Fibroblast of skin of scalp (primary cell): Measurements from ENCODE around the gene ADAM15.

Source experiments
- DNase-seq: peaks from one replicate; pipeline ENCODE4 v3.0.0-alpha.2; 2013

Gene ADAM15

DNA sequence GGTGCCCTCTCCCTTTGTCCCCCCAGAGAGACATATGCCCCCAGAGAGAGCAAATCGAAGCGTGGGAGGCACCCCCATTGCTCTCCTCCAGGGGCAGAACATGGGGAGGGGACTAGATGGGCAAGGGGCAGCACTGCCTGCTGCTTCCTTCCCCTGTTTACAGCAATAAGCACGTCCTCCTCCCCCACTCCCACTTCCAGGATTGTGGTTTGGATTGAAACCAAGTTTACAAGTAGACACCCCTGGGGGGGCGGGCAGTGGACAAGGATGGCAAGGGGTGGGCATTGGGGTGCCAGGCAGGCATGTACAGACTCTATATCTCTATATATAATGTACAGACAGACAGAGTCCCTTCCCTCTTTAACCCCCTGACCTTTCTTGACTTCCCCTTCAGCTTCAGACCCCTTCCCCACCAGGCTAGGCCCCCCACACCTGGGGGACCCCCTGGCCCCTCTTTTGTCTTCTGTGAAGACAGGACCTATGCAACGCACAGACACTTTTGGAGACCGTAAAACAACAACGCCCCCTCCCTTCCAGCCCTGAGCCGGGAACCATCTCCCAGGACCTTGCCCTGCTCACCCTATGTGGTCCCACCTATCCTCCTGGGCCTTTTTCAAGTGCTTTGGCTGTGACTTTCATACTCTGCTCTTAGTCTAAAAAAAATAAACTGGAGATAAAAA, 35.9 kb downstream of the ADAM15 start:
- no peak for DNase-seq

DNA sequence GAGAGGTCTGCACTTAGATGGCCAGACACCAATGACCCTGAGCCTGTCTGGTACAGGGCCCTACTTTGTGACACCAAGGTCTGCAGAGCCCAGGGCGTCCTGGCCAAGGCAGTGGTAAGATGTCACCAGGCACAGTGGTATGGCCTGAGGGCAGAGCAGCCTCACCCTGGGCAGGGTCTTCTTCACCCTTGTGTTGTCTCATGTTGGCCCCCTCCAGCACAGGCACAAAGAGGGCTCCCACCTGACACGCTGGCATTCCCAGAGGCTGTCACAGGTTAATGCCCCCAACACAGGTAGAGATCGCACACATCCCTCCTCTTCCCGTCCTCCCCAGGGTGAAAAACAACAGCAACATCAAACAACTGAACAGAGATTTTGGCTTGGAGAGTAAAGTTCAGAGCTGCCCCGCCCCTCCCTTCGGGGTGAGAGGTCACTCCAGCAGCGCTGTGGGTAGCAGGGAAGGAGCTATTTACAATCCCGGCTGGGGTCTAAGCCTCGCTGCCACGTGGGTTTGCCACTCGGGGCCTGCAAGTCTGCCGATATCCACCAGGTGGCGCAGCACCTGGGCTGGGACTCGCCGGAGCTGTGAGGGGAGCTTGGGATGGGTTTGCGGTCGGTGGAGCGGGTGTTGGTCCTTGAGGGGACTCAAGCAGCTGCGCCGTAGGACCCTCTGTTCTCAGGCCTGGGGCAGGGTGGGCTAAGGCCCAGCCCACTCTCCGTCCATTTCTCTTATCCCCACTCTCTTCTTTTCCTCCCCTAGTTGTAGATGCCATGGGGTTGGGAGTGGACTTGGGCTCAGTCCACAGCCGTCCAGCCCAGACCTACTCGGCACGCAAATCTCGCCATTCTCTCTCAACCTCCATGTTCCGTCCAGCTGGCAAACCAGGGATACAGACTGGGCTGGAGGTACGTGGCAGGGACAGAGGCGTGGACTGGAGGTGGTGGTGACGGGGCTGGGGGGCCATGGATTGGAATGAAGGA, 40.2 kb downstream of the ADAM15 start:
- peak; percentile 70 for DNase-seq

DNA sequence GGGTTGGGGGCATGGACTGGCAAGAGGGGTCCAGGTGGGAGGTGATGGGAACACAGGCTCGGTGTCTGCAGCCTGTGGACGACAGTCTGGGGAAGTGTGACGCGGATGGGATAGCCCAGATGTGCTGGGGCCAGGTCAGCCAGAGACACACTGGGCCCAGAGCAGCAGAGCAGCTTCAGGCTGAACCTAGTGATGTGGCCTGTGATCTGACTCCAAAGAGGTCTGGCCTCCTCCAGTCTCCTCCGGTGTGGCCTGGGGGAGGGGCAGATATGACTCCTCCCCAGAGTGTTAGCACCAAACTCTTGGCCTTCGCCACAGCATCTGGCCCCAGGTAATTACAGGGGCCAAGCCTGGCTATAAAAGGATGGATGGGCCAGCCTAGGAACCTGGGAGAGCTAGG, 41.0 kb downstream of the ADAM15 start:
- no peak for DNase-seq

DNA sequence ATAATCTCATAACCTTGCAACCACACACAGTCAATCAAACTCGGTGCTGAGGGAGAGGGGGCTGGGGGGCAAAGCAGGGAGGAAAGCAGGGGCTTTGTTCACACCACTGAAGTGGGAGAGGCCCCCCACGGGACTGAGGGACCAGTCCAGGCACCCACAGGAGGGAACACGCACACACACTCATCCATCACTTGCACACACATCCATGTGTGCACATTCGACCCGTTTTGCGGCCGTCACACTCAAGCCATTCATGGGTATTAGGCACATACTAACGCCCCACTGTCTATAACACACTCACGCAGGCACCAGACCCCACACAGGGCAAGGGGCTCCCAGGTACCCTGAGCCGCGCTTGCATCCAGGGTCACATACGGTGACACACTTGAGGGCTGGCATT, 41.5 kb downstream of the ADAM15 start:
- no peak for DNase-seq

DNA sequence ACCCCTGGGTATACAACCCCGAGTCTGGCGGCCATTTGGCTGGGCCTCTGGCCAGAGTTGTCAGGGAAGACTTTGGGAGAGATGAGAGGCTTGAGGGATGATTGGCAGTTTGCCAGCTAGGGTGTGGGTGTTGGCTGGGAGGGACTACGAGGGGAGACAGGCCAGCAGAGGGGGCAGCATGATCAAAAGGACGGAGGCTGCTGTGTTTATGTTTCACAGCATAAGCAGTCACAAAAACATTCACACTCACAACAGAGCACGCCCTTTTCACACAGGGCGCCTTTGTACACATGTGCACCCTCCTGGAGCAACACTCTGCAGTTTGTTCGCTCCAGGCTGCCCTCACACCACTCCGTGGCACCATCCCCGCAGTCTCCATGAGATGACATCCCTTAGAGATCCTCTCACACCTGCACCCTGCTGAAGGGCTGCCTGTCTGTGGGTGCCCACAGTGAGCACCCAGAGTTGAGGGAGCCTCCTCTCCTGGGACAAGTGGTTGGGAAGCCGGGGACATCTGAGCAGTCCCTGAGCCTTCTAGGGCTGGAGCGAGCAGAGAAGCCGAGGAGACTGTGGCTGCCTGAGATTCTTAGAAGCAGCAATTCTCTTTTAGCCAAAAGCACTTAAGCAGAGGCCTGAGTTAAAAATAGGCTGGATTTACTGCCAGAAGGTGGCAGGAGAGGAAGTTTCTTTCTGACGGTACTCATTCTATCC, 43.0 kb downstream of the ADAM15 start:
- peak; percentile 46 for DNase-seq

DNA sequence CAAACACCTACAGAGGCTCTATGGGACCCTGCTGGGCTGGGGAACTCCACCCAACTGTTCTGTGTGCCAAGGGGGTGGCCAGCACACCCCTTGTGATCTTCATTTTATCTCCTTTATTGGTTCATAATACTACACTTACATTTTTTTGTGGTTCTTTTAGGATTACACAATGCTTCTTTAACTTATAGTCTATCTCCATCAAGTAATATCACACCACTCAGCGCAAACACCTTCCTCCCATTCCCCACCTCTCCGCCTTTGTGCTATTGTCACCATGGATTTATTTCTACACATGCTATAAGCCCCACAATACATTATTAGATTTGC, 43.5 kb downstream of the ADAM15 start:
- DNase-seq, result no peak

DNA sequence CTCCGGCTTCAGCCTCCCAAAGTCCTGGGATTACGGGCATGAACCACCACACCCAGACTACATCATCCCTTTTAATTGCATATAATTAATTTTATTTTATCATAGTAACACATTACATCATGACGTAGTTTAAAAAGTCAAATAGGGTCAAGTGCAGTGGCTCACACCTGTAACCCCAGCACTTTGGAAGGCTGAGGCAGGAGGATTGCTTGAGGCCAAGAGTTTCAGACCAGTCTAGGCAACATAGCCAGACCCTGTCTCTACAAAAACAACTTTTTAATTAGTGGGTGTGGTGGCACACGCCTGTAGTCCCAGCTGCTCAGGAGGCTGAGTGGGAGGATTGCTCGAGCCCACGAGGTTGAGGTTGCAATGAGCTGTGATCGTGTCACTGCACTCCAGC, 48.2 kb downstream of the ADAM15 start:
- DNase-seq, result no peak

DNA sequence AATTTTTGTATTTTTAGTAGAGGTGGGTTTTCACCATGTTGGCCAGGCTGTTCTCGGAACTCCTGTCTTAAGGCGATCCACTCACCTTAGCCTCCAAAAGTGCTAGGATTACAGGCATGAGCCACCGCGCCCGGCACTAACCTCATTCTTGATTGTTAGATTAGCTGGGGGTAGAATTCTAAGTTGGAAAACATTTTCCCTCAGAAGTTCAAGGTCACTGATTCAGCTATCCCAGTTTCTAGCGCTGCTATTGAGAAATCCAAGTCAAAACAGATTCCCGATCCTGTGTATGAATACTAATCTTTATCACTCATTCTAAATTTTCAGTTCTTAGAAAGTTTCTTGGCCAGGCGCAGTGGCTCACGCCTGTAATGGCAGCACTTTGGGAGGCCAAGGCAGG, 52.2 kb downstream of the ADAM15 start:
- no peak for DNase-seq

DNA sequence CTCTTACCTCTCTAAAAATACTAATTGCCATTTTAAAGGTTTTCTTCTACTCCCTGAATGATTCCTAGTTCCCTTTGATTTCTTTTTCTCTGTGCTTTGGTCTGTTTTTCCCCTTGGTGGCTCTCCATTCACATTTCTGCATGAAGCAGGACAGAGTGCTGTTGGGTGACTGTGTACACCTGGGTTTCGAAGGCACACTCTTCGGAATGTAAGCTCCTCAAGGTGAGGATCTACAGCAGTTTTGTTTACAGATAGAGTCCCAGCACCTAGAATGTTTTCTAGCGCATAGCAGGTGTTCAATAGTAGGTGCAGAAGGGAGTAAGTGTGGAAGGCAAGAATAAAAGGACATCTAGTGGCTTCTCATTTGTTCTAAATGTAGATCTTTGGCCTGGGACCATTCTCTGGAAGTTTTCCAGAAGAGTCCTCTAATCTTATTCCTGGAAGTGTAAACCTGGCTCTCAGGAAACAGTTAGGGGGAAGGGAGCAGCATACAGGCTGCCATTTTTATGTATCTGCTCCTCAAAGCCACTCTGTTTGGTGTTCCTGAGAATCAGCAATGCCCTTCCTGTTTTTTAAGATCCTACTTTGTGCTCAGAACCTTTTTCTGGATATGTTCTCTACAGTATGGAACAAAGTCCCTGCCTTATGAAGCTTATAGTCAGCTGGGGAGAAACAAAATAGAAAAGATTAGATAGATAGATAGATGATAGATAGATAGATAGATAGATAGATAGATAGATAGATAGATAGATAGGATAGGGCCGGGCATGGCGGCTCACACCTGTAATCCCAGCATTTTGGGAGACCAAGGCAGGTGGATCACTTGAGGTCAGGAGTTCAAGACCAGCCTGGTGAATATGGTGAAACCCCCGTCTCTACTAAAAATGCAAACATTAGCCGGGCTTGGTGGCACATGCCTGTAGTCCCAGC, 53.8 kb downstream of the ADAM15 start:
- no peak for DNase-seq

DNA sequence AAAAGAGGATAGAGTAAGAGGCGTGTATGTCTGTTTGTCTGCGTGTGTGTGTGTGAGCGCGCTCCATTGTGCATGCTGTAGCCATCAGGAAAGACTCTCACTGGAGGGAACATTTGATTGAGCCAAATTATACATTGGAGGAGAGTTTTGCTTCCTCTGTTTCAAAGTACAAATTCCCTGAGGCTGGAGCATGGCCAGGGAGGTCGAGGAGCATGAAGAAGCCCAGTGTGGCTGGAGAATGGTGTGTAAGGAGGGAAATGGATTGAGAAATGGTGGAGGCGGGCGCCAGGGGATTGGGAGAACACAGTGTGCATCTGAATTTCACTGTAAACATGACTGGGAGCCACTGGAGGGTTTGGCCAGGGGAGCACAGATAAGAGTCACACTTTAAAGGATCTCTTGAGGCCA, 54.5 kb downstream of the ADAM15 start:
- no peak for DNase-seq

DNA sequence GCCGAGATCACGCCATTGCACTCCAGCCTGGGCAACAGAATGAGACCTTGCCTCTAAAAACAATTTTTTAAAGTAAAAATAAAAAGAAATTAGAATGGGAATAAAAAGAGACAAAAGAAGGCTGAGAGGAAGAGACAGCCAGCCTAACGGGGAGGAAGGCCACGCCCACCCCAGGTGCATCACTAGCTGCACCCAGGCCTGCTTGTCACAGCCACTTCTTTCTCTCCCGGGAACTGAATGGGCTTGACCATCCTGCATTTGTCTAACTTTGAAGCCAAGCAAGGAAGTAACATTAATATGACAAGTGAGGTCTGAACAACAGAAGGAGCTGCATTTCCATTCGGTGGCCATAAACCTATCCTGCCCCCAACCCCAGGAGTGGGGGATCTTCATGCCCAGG, 55.7 kb downstream of the ADAM15 start:
- no peak for DNase-seq

DNA sequence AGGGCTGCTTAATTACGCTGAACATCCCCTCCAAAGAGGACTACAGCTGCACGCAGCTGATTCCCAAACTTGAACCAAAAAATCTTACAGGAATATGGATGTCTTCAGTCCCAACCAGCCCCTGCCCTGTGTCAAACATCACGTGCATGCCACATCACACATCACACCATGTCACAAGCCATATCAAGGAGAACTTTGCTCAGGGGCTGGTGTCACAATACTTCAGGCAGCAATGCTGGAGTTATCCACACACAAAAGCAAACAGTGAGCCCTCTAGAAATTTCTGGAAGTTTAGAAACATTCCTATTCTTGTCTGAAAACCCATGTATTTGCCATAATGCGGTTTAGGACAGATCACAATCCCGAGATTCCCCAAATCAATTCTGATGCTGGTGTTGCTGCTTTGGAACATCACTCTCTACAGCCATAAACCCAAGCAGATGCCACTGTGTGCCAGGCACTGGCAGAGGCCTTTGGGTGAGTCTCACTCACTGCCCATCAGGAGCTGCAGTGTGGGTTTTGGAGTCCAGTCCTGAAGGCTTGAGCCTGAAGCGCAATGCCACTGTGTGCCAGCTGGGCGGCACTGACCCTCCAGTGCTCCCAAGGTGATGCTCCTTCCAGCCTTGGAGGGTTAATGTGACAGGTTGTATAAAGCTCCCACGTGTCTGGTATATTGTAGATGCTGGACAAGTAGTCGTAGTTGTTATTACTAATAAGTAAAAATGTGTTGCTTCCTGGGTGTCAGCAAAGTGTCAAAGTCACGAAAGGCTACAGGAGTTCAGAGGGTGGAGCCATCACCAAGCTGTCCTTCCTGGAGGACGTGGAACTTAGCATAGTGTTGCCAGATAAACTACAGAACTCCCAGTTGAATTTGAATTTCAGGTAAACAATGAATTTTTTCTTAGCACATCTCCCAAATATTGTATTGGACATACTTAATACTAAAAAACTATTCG, 56.5 kb downstream of the ADAM15 start:
- no peak for DNase-seq

DNA sequence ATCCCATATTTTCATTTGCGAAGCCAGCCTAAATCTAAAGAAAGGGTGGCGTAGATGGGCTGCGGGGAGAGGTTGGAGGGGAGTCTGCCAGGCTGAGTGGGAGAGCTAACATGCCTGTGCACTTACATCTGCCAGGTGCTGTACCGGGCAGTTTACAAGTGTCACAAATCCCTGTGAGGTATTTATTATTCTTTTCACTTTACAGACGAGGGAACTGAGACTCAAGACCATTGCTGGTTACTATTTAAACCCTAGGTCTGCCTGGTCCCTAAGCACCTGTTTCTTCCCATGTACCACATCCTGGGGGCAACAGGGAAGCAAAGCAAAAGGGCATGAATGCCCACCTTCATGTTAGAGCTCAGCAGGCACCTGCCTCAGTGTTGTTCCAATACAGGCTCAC, 57.2 kb downstream of the ADAM15 start:
- no peak for DNase-seq

DNA sequence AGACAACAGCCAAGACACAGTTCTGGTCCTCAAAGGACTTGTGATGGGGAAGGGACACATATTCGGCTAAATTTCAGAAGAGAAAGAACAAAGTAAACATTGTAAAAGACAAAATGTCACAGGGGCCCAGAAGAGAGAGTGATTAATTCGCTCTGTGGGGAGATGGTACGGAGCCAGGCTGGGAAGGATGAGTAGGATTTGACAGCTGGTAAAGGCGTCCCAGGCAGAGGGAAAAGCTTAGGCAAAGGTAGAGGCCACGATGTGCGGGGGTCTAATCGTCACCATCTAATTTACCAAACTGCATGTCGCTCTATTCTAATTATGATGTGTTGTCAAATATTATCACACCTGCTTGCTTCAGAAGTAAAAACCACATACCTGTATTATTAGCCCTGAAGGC, 59.3 kb downstream of the ADAM15 start:
- no peak for DNase-seq

DNA sequence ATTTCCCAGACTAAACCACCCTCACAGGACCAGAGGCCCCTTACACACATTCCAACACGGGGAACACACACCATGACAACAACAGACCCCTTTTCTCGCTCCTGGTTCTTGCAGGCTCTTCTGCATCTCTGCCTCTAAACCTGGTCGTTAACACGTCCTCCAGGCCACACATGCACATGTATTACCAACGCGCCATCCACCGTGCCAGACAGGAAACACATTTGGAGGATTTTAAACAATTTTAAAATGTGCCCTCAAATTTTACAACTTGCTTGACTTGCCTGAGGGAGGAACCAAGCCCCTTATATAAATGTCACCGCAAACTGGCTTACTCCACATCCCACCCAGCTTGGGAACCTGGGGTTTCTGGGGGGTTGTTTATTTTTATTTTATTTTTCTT, 59.7 kb downstream of the ADAM15 start:
- DNase-seq, result no peak
